H9 (cell line): ENCODE data around the gene CHD9. TPM values are rescaled to one million over a fixed set of nuclear protein-coding genes. Genes with fewer than 3 reads are reported as not detected.

Experiments used
- DNase-seq: peaks from one replicate; pipeline ENCODE4 v3.0.0-alpha.2; 2017
- H2AFZ ChIP-seq: one replicate; pipeline ENCODE4 v1.6.1; 2013; ENCODE audit warnings: mild to moderate bottlenecking, low read length, control low read depth, moderate library complexity
- H2AK5ac ChIP-seq: 2 replicates; pipeline ENCODE4 v1.6.1; 2013; ENCODE audit warnings: low read length, control low read depth, mixed read lengths; ENCODE audit not compliant: insufficient read length
- H2BK120ac ChIP-seq: one replicate; pipeline ENCODE4 v1.6.1; 2013; ENCODE audit warnings: low read depth, mild to moderate bottlenecking, low read length, control low read depth, inconsistent platforms; ENCODE audit not compliant: poor library complexity, severe bottlenecking
- H2BK12ac ChIP-seq: 2 replicates; pipeline ENCODE4 v1.6.1; 2013; ENCODE audit warnings: low read length, control low read depth, mixed read lengths, low read depth; ENCODE audit not compliant: insufficient read length
- H2BK15ac ChIP-seq: 2 replicates; pipeline ENCODE4 v1.6.1; 2013; ENCODE audit warnings: low read depth, low read length, control low read depth
- H2BK20ac ChIP-seq: one replicate; pipeline ENCODE4 v1.6.1; 2013; ENCODE audit warnings: low read depth, mild to moderate bottlenecking, low read length, control low read depth, inconsistent platforms; ENCODE audit not compliant: poor library complexity, severe bottlenecking
- H2BK5ac ChIP-seq: 2 replicates; pipeline ENCODE4 v1.6.1; 2013; ENCODE audit warnings: low read length, control low read depth, mixed read lengths; ENCODE audit not compliant: insufficient read length
- H3K14ac ChIP-seq: 2 replicates; pipeline ENCODE4 v1.6.1; 2013; ENCODE audit warnings: low read length, control low read depth; ENCODE audit not compliant: insufficient read depth
- H3K18ac ChIP-seq: 2 replicates; pipeline ENCODE4 v1.6.1; 2013; ENCODE audit warnings: low read depth, mild to moderate bottlenecking, mixed read lengths, low read length, control low read depth; ENCODE audit not compliant: insufficient read length
- H3K23ac ChIP-seq: 2 replicates; pipeline ENCODE4 v1.6.1; 2013; ENCODE audit warnings: low read length, control low read depth, mixed read lengths, low read depth; ENCODE audit not compliant: insufficient read length
- H3K23me2 ChIP-seq: 2 replicates; pipeline ENCODE4 v1.6.1; 2013; ENCODE audit warnings: low read depth, mild to moderate bottlenecking, mixed read lengths, low read length, control low read depth; ENCODE audit not compliant: insufficient read length, poor library complexity, severe bottlenecking
- H3K27ac ChIP-seq: 2 replicates; pipeline ENCODE4 v1.5.1; 2013; ENCODE audit warnings: low read length, control low read depth, mixed read lengths, low read depth; ENCODE audit not compliant: insufficient read length
- H3K27me3 ChIP-seq: 2 replicates; pipeline ENCODE4 v1.6.1; 2013; ENCODE audit warnings: low read length, control low read depth, inconsistent platforms; ENCODE audit not compliant: insufficient read depth
- H3K4ac ChIP-seq: 2 replicates; pipeline ENCODE4 v1.6.1; 2013; ENCODE audit warnings: low read depth, mild to moderate bottlenecking, control low read depth, inconsistent platforms, low read length, moderate library complexity
- H3K4me1 ChIP-seq: 2 replicates; pipeline ENCODE4 v1.6.1; 2013; ENCODE audit warnings: low read length, control low read depth, inconsistent platforms; ENCODE audit not compliant: insufficient read depth
- H3K4me2 ChIP-seq: 2 replicates; pipeline ENCODE4 v1.6.1; 2013; ENCODE audit warnings: low read length, control low read depth, mixed read lengths; ENCODE audit not compliant: insufficient read length, insufficient read depth
- H3K56ac ChIP-seq: 2 replicates; pipeline ENCODE4 v1.6.1; 2013; ENCODE audit warnings: low read depth, mild to moderate bottlenecking, mixed read lengths, low read length, control low read depth; ENCODE audit not compliant: insufficient read length
- H3K79me1 ChIP-seq: 2 replicates; pipeline ENCODE4 v1.6.1; 2013; ENCODE audit warnings: low read depth, mild to moderate bottlenecking, moderate library complexity, low read length, control low read depth, inconsistent platforms; ENCODE audit not compliant: insufficient read depth, poor library complexity, severe bottlenecking
- H3K79me2 ChIP-seq: 2 replicates; pipeline ENCODE4 v1.6.1; 2013; ENCODE audit warnings: low read length, control low read depth, inconsistent platforms; ENCODE audit not compliant: insufficient read depth
- H3K9ac ChIP-seq: 2 replicates; pipeline ENCODE4 v1.6.1; 2013; ENCODE audit warnings: low read length, control low read depth, mixed read lengths; ENCODE audit not compliant: insufficient read length; ENCODE audit errors: extremely low read depth
- H3K9me3 ChIP-seq: one replicate; pipeline ENCODE4 v1.6.1; 2013; ENCODE audit warnings: low read depth, low read length, inconsistent platforms; ENCODE audit not compliant: control insufficient read depth
- H3T11ph ChIP-seq: one replicate; pipeline ENCODE4 v1.6.1; 2013; ENCODE audit warnings: mild to moderate bottlenecking, low read length, control low read depth, inconsistent platforms
- H4K20me1 ChIP-seq: one replicate; pipeline ENCODE4 v1.6.1; 2013; ENCODE audit not compliant: control insufficient read depth, insufficient read length, insufficient read depth
- H4K5ac ChIP-seq: 2 replicates; pipeline ENCODE4 v1.6.1; 2013; ENCODE audit warnings: low read depth, mild to moderate bottlenecking, mixed read lengths, low read length, control low read depth; ENCODE audit not compliant: insufficient read length
- H4K8ac ChIP-seq: replicated peaks from 2 replicates; pipeline ENCODE4 v1.6.1; 2013; ENCODE audit warnings: low read length, control low read depth, mixed read lengths, low read depth; ENCODE audit not compliant: insufficient read length
- H4K91ac ChIP-seq: 2 replicates; pipeline ENCODE4 v1.6.1; 2013; ENCODE audit warnings: low read depth, mild to moderate bottlenecking, moderate library complexity, mixed read lengths, low read length, control low read depth; ENCODE audit not compliant: insufficient read length
- H3K27ac Mint-ChIP-seq, 3 experiments: 2 replicates in 2 of 3; 3 replicates in 1 of 3; pipeline ENCODE4 v1.8.0; 2020 to 2021; ENCODE audit warnings: mixed read lengths in 3 of 3, mild to moderate bottlenecking in 1 of 3, moderate library complexity in 1 of 3
- H3K27me3 Mint-ChIP-seq: 2 replicates; pipeline ENCODE4 v1.8.0; 2021; ENCODE audit warnings: low read depth, mild to moderate bottlenecking, moderate library complexity, mixed read lengths
- H3K36me3 Mint-ChIP-seq, 3 experiments: 2 replicates in 2 of 3; 3 replicates in 1 of 3; pipeline ENCODE4 v1.8.0; 2020 to 2021; ENCODE audit warnings: low read depth in 3 of 3, mixed read lengths in 3 of 3; ENCODE audit not compliant: insufficient read depth in 1 of 3
- H3K4me1 Mint-ChIP-seq, 2 experiments: 2 replicates each; pipeline ENCODE4 v1.8.0; 2020; ENCODE audit warnings: mixed read lengths in 2 of 2
- H3K4me3 Mint-ChIP-seq, 2 experiments: 2 replicates in 1 of 2; 3 replicates in 1 of 2; pipeline ENCODE4 v1.8.0; 2020 to 2021; ENCODE audit warnings: mild to moderate bottlenecking in 2 of 2, mixed read lengths in 2 of 2, moderate library complexity in 1 of 2
- H3K9me3 Mint-ChIP-seq, 2 experiments: 2 replicates in 1 of 2; 3 replicates in 1 of 2; pipeline ENCODE4 v1.8.0; 2020; ENCODE audit warnings: mild to moderate bottlenecking in 2 of 2, mixed read lengths in 2 of 2, moderate library complexity in 1 of 2
- WGBS: extraction: QIAGEN DNeasy Blood & Tissue Kit; methylation state at CpG from one replicate; pipeline ENCODE4 v1.1.7; 2013; ENCODE audit warnings: missing lambda C conversion rate, low lambda C conversion rate, mixed read lengths; ENCODE audit not compliant: insufficient read length; ENCODE audit errors: extremely low coverage; 5-methylcytosine and 5-hydroxymethylcytosine counted together
- total RNA-seq: library from RNA; stranded (reverse); gene quantifications from 2 replicates; pipeline ENCODE4 v1.2.1, GENCODE V29; 2021
- TF ChIP-seq, protein P1 (sequence below): fragments of 200-600 bp; sonication (generic); conservative IDR thresholded peaks from 3 replicates; pipeline ENCODE4 v1.8.0; 2021; ENCODE audit warnings: antibody characterized with exemption, mild to moderate bottlenecking

Gene CHD9
- total RNA-seq, 1 experiment from 2014 or later: 46.2 TPM

GRCh38 chr16:53084141-53084541, 29.4 kb downstream of the CHD9 start:
- H2BK12ac ChIP-seq: no peak overlapping the region
- no peak overlapping the region for H2BK20ac ChIP-seq
- no peak overlapping the region for H3K23ac ChIP-seq
- H3T11ph ChIP-seq: no peak overlapping the region
- no peak overlapping the region for H2AK5ac ChIP-seq
- H2BK15ac ChIP-seq: no peak overlapping the region
- no peak overlapping the region for H3K14ac ChIP-seq
- no peak overlapping the region for H3K9ac ChIP-seq
- no peak overlapping the region for H2AFZ ChIP-seq
- H3K79me2 ChIP-seq: no peaks in the 10 kb centered on the region
- no peaks in the 10 kb centered on the region for H3K27me3 Mint-ChIP-seq
- H3K4me1 Mint-ChIP-seq: peaks cover 63 to 71% of the 10 kb centered on the region in 2 experiments
- TF ChIP-seq, protein P1, sequence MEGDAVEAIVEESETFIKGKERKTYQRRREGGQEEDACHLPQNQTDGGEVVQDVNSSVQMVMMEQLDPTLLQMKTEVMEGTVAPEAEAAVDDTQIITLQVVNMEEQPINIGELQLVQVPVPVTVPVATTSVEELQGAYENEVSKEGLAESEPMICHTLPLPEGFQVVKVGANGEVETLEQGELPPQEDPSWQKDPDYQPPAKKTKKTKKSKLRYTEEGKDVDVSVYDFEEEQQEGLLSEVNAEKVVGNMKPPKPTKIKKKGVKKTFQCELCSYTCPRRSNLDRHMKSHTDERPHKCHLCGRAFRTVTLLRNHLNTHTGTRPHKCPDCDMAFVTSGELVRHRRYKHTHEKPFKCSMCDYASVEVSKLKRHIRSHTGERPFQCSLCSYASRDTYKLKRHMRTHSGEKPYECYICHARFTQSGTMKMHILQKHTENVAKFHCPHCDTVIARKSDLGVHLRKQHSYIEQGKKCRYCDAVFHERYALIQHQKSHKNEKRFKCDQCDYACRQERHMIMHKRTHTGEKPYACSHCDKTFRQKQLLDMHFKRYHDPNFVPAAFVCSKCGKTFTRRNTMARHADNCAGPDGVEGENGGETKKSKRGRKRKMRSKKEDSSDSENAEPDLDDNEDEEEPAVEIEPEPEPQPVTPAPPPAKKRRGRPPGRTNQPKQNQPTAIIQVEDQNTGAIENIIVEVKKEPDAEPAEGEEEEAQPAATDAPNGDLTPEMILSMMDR: no peak
- no peak overlapping the region for H3K4me3 Mint-ChIP-seq
- H3K9me3 ChIP-seq: no peaks in the 10 kb centered on the region
- no peak overlapping the region for H2BK5ac ChIP-seq
- H3K23me2 ChIP-seq: no peaks in the 10 kb centered on the region
- no peak for DNase-seq
- no peaks in the 10 kb centered on the region for H4K20me1 ChIP-seq
- no peak overlapping the region for H3K4ac ChIP-seq
- H3K9me3 Mint-ChIP-seq: no peaks in the 10 kb centered on the region; a peak in 1 of 5 replicates
- no peak overlapping the region for H3K27ac ChIP-seq
- no peaks in the 10 kb centered on the region for H3K27me3 ChIP-seq
- H4K91ac ChIP-seq: no peak overlapping the region
- H3K36me3 Mint-ChIP-seq: peaks cover 0 to 12% (median 7%) of the 10 kb centered on the region in 3 experiments; a peak in 4 of 7 replicates
- H3K27ac Mint-ChIP-seq: no peak overlapping the region
- no peaks in the 10 kb centered on the region for H3K79me1 ChIP-seq
- no peak overlapping the region for H3K4me2 ChIP-seq
- WGBS: no CpG with 5 or more reads among the region's 4 CpGs
- H4K8ac ChIP-seq: no peak overlapping the region
- peaks cover 19% of the 10 kb centered on the region; the same call in 1 of the 2 replicates for H3K4me1 ChIP-seq
- no peak overlapping the region for H4K5ac ChIP-seq
- no peak overlapping the region for H3K56ac ChIP-seq
- H2BK120ac ChIP-seq: no peak overlapping the region
- no peak overlapping the region for H3K18ac ChIP-seq
